Right cardiac atrium (tissue), 5 donors: ENCODE data around the gene ENO4. TPM values are rescaled to one million over a fixed set of nuclear protein-coding genes. Genes with fewer than 3 reads are reported as not detected.

ENCODE experiments used
- ATAC-seq, 2 donors: fragments of 200-7000 bp; cut with Tn5 transposase; one replicate each; pipeline versions ENCODE4 v1.8.0 to v1.9.1; 2020; ENCODE audit warnings: moderate library complexity in 2 of 2, mild to moderate bottlenecking in 1 of 2
- DNase-seq, 3 donors: peaks; one replicate each; pipeline ENCODE4 v3.0.0-alpha.2; 2020
- H3K27ac ChIP-seq: one replicate; pipeline ENCODE4 v1.5.1; 2013; ENCODE audit warnings: mild to moderate bottlenecking, low read length, control low read depth, moderate library complexity
- H3K27me3 ChIP-seq: one replicate; pipeline ENCODE4 v1.6.1; 2013; ENCODE audit not compliant: control insufficient read depth, insufficient read depth
- H3K4me1 ChIP-seq: one replicate; pipeline ENCODE4 v1.6.1; 2013; ENCODE audit warnings: low read length; ENCODE audit not compliant: control insufficient read depth, insufficient read depth
- H3K4me3 ChIP-seq: one replicate; pipeline ENCODE4 v1.5.1; 2013; ENCODE audit warnings: low read length, control low read depth
- H3K9me3 ChIP-seq: one replicate; pipeline ENCODE4 v1.6.1; 2013; ENCODE audit warnings: low read length; ENCODE audit not compliant: control insufficient read depth
- WGBS: extraction: QIAGEN DNeasy Blood & Tissue Kit; methylation state at CpG from one replicate; pipeline ENCODE4 v1.1.7; 2013; 5-methylcytosine and 5-hydroxymethylcytosine counted together
- intact Hi-C, 4 donors: fragments of 100-400 bp; cut with DNase I; formaldehyde crosslinking; loops; one replicate each; pipeline versions ENCODE4 v1.11.0 to v1.14.0; 2022 to 2023
- polyA plus RNA-seq: library from polyadenylated mRNA; stranded (reverse); fragments of 200-250 nt; gene quantifications from one replicate; pipeline ENCODE4 v1.2.3, GENCODE V29; 2013
- total RNA-seq, 4 donors: library from RNA; stranded (reverse); fragmentation: NEBNext Ultra II Directional; extraction: Animal tissue kit (Norgen Biotek cat#: 25700); gene quantifications; one replicate each; pipeline ENCODE4 v1.2.1, GENCODE V29; 2021
- donor health status: healthy with polysubstance abuse.
- donor health status: DM: no; HTN: yes; CAD: no.
- donor health status: DM: no; HTN: no; CAD: no.
- donor health status: DM: no; HTN: yes; CAD: no; lungs with severe emphysema.
- donor health status: DM: yes; HTN: yes; CAD: no.

The ENO4 gene
- total and polyA plus RNA-seq, 5 donors: 0.07 to 0.36 (median 0.25) TPM

- intact Hi-C loops: no loop called here
- Histone ChIP-seq H3K27ac (peak overlapping the region; percentile 12), H3K27me3 (no peaks in the 10 kb centered on the region), H3K4me3 (peak overlapping the region; percentile 87), H3K4me1 (peaks cover 9% of the 10 kb centered on the region), H3K9me3 (no peaks in the 10 kb centered on the region)
- WGBS: 2% methylated on average over 23 of the region's 23 CpGs
- ATAC-seq (peak; percentile 27 to 47), DNase-seq (peak in 1 of 3 donors; percentile 62)
Observed at GRCh38 chr10:116848944-116849247, 403 bp upstream of the ENO4 start.

- intact Hi-C loops: no loop called here
- Histone ChIP-seq H3K4me3 (peak overlapping the region; percentile 87), H3K4me1 (peaks cover 9% of the 10 kb centered on the region), H3K9me3 (no peaks in the 10 kb centered on the region), H3K27ac (peak overlapping the region; percentile 14), H3K27me3 (no peaks in the 10 kb centered on the region)
- DNase-seq: no peak
- ATAC-seq: peak in 1 of 2 donors; percentile 7
- 32% methylated on average over 10 of the region's 10 CpGs for WGBS
Observed at GRCh38 chr10:116850058-116850611, 836 bp downstream of the ENO4 start.

- Histone ChIP-seq H3K27me3 (no peaks in the 10 kb centered on the region), H3K27ac (no peak overlapping the region), H3K4me1 (peaks cover 9% of the 10 kb centered on the region), H3K4me3 (no peak overlapping the region), H3K9me3 (no peaks in the 10 kb centered on the region)
- DNase-seq (no peak), ATAC-seq (no peak)
- WGBS: 83% methylated on average over 1 of the region's 1 CpG
- intact Hi-C loops: no loop called here
Observed at GRCh38 chr10:116852246-116852645, 2.9 kb downstream of the ENO4 start.

- H3K27ac ChIP-seq: no peak overlapping the region
- no peaks in the 10 kb centered on the region for H3K27me3 ChIP-seq
- 83% methylated on average over 4 of the region's 4 CpGs for WGBS
- H3K4me3 ChIP-seq: no peak overlapping the region
- intact Hi-C loops: no loop called here
- DNase-seq: no peak
- no peak for ATAC-seq
- H3K9me3 ChIP-seq: no peaks in the 10 kb centered on the region
- peaks cover 9% of the 10 kb centered on the region for H3K4me1 ChIP-seq
Observed at GRCh38 chr10:116853287-116853686, 4.0 kb downstream of the ENO4 start.

- DNase-seq: no peak
- Histone ChIP-seq H3K4me1 (peaks cover 7% of the 10 kb centered on the region), H3K4me3 (no peak overlapping the region), H3K27me3 (no peaks in the 10 kb centered on the region), H3K9me3 (no peaks in the 10 kb centered on the region), H3K27ac (no peak overlapping the region)
- intact Hi-C loops: no loop called here
- WGBS: 85% methylated on average over 4 of the region's 4 CpGs
- ATAC-seq: no peak
Observed at GRCh38 chr10:116853701-116854100, 4.4 kb downstream of the ENO4 start.

GRCh38 chr10:116857156-116857555 is 7.9 kb downstream of the ENO4 start:
- WGBS: 93% methylated on average over 3 of the region's 3 CpGs
- intact Hi-C loops: no loop called here
- no peaks in the 10 kb centered on the region for H3K27me3 ChIP-seq
- DNase-seq: no peak
- H3K9me3 ChIP-seq: no peaks in the 10 kb centered on the region
- no peak overlapping the region for H3K4me3 ChIP-seq
- no peak for ATAC-seq
- no peak overlapping the region for H3K27ac ChIP-seq
- H3K4me1 ChIP-seq: no peaks in the 10 kb centered on the region

- no peaks in the 10 kb centered on the region for H3K27me3 ChIP-seq
- DNase-seq (no peak), ATAC-seq (no peak)
- no peak overlapping the region for H3K4me3 ChIP-seq
- intact Hi-C loops: no loop called here
- no peak overlapping the region for H3K27ac ChIP-seq
- WGBS: 42% methylated on average over 2 of the region's 2 CpGs
- no peaks in the 10 kb centered on the region for H3K9me3 ChIP-seq
- H3K4me1 ChIP-seq: no peaks in the 10 kb centered on the region
Observed at GRCh38 chr10:116861796-116862195, 12.5 kb downstream of the ENO4 start.

- H3K27ac ChIP-seq: no peak overlapping the region
- no peak for ATAC-seq
- no peak for DNase-seq
- WGBS: 88% methylated on average over 4 of the region's 4 CpGs
- H3K4me1 ChIP-seq: no peaks in the 10 kb centered on the region
- H3K27me3 ChIP-seq: no peaks in the 10 kb centered on the region
- intact Hi-C loops: no loop called here
- no peak overlapping the region for H3K4me3 ChIP-seq
- no peaks in the 10 kb centered on the region for H3K9me3 ChIP-seq
Observed at GRCh38 chr10:116864436-116864835, 15.1 kb downstream of the ENO4 start.

GRCh38 chr10:116866066-116866465 is 16.8 kb downstream of the ENO4 start:
- Histone ChIP-seq H3K4me3 (no peak overlapping the region), H3K9me3 (no peaks in the 10 kb centered on the region), H3K27ac (no peak overlapping the region), H3K27me3 (no peaks in the 10 kb centered on the region), H3K4me1 (no peaks in the 10 kb centered on the region)
- ATAC-seq (no peak), DNase-seq (no peak)
- intact Hi-C loops: no loop called here
- 67% methylated on average over 2 of the region's 2 CpGs for WGBS

- intact Hi-C loops: no loop called here
- no peaks in the 10 kb centered on the region for H3K27me3 ChIP-seq
- no peaks in the 10 kb centered on the region for H3K4me1 ChIP-seq
- no peak overlapping the region for H3K4me3 ChIP-seq
- DNase-seq (no peak), ATAC-seq (no peak)
- H3K27ac ChIP-seq: no peak overlapping the region
- 81% methylated on average over 6 of the region's 6 CpGs for WGBS
- no peaks in the 10 kb centered on the region for H3K9me3 ChIP-seq
Observed at GRCh38 chr10:116866987-116867595, 17.8 kb downstream of the ENO4 start.

GRCh38 chr10:116868198-116868676 is 18.9 kb downstream of the ENO4 start:
- ATAC-seq: no peak

GRCh38 chr10:116868722-116869121 is 19.4 kb downstream of the ENO4 start:
- H3K4me3 ChIP-seq: no peak overlapping the region
- ATAC-seq (no peak), DNase-seq (no peak)
- intact Hi-C loops: no loop called here
- H3K27ac ChIP-seq: no peak overlapping the region
- H3K27me3 ChIP-seq: no peaks in the 10 kb centered on the region
- H3K4me1 ChIP-seq: no peaks in the 10 kb centered on the region
- no peaks in the 10 kb centered on the region for H3K9me3 ChIP-seq
- 65% methylated on average over 4 of the region's 4 CpGs for WGBS

More at GRCh38 chr10:116868198-116868676, 18.9 kb downstream of the ENO4 start:
- DNase-seq: no peak
- Histone ChIP-seq H3K9me3 (no peaks in the 10 kb centered on the region), H3K27ac (no peak overlapping the region), H3K27me3 (no peaks in the 10 kb centered on the region), H3K4me3 (no peak overlapping the region), H3K4me1 (no peaks in the 10 kb centered on the region)
- 65% methylated on average over 4 of the region's 4 CpGs for WGBS
- intact Hi-C loops: no loop called here
